A549 (cell line): ENCODE data around the gene GGA1. TPM values are rescaled to one million over a fixed set of nuclear protein-coding genes. Genes with fewer than 3 reads are reported as not detected.

Experiments
- ATAC-seq, 2 experiments: fragments of 200-7000 bp in 1 of 2; fragments of >200 bp in 1 of 2; cut with Nextera tagmentation in 1 of 2; cut with Tn5 transposase in 1 of 2; 3 replicates each; pipeline versions ENCODE4 v1.8.0 to v1.9.1; 2018 to 2020; ENCODE audit warnings: mild to moderate bottlenecking in 1 of 2, moderate library complexity in 1 of 2
- CTCF ChIA-PET: fragments of 300-600 bp; sonication (Branson Sonifier 250); formaldehyde crosslinking; extraction: SDS; loops from one replicate; lab custom pipeline; 2021; ENCODE audit warnings: antibody characterized with exemption, inconsistent platforms; lab: Yijun Ruan, JAX
- POLR2A ChIA-PET: fragments of 350-600 bp; formaldehyde crosslinking; extraction: SDS; loops from one replicate; lab custom pipeline; 2021; ENCODE audit warnings: antibody characterized with exemption, inconsistent platforms; lab: Yijun Ruan, JAX
- DNase-seq, 2 experiments: peaks; one replicate each; pipeline versions ENCODE4 v3.0.0 to v3.0.0-alpha.2; 2011 to 2016; ENCODE audit warnings: low read depth in 1 of 2, low spot score in 1 of 2
- FAIRE-seq: peaks from 2 replicates; lab custom pipeline; 2011; peaks lifted over from hg19 to GRCh38; lab: Jason Lieb, UNC
- H3K27ac ChIP-seq, 2 experiments: fragments of >200 bp; sonication (Bioruptor Twin); formaldehyde crosslinking; 3 replicates each; pipeline ENCODE4 v1.5.1; 2016 to 2017
- H3K4me1 ChIP-seq: fragments of >200 bp; sonication (Bioruptor Twin); formaldehyde crosslinking; 3 replicates; pipeline ENCODE4 v1.6.1; 2016
- H3K4me2 ChIP-seq: fragments of >200 bp; sonication (Bioruptor Twin); formaldehyde crosslinking; 3 replicates; pipeline ENCODE4 v1.6.1; 2016
- H3K4me3 ChIP-seq: fragments of >200 bp; sonication (Bioruptor Twin); formaldehyde crosslinking; 3 replicates; pipeline ENCODE4 v1.5.1; 2016
- H3K9me3 ChIP-seq: fragments of >200 bp; sonication (Bioruptor Twin); formaldehyde crosslinking; 3 replicates; pipeline ENCODE4 v1.6.1; 2016
- BHLHE40 ChIP-seq: IDR thresholded peaks from 2 replicates; pipeline ENCODE4 v1.6.1; 2012; ENCODE audit warnings: low read depth, low read length, inconsistent platforms
- CBX2 ChIP-seq: fragments of 200-600 bp; sonication (generic); IDR thresholded peaks from 2 replicates; pipeline ENCODE4 v1.6.1; 2016; ENCODE audit warnings: low read depth, mild to moderate bottlenecking, borderline replicate concordance
- CEBPB ChIP-seq, 2 experiments: fragments of >200 bp in 1 of 2; sonication (Bioruptor Twin) in 1 of 2; formaldehyde crosslinking in 1 of 2; IDR thresholded peaks; 2 replicates each; pipeline ENCODE4 v1.6.1; 2012 to 2016
- EHMT2 ChIP-seq: fragments of 200-600 bp; sonication (generic); IDR thresholded peaks from 2 replicates; pipeline ENCODE4 v1.6.1; 2016; ENCODE audit warnings: antibody characterized with exemption, low read depth, mild to moderate bottlenecking, moderate library complexity
- EP300 ChIP-seq, 2 experiments: fragments of >200 bp; sonication (Bioruptor Twin); formaldehyde crosslinking; IDR thresholded peaks; 2 replicates in 1 of 2; 3 replicates in 1 of 2; pipeline ENCODE4 v1.6.1; 2016 to 2017
- ESRRA ChIP-seq: fragments of 150-350 bp; IDR thresholded peaks from 2 replicates; pipeline ENCODE4 v1.6.1; 2014; ENCODE audit warnings: mild to moderate bottlenecking, low read length, borderline replicate concordance
- FOSL2 ChIP-seq, 2 experiments: fragments of 450-650 bp in 1 of 2; fragments of >200 bp in 1 of 2; sonication (Bioruptor Twin) in 1 of 2; formaldehyde crosslinking; IDR thresholded peaks; 2 replicates each; pipeline versions ENCODE4 v1.5.0 to v1.6.1; 2016 to 2020; ENCODE audit warnings: mild to moderate bottlenecking in 1 of 2, moderate library complexity in 1 of 2
- GATA3 ChIP-seq: IDR thresholded peaks from 2 replicates; pipeline ENCODE4 v1.6.1; 2012; ENCODE audit warnings: borderline replicate concordance
- HDAC2 ChIP-seq: fragments of 200-600 bp; sonication (generic); IDR thresholded peaks from 2 replicates; pipeline ENCODE4 v1.6.1; 2016
- HEYL ChIP-seq: fragments of 250-450 bp; sonication (Bioruptor Pico); IDR thresholded peaks from 2 replicates; pipeline ENCODE4 v1.8.0; 2021; ENCODE audit warnings: mild to moderate bottlenecking, moderate library complexity
- HOXB13 ChIP-seq: fragments of 250-450 bp; sonication (Bioruptor Pico); IDR thresholded peaks from 2 replicates; pipeline ENCODE4 v1.5.0; 2020; ENCODE audit warnings: low read depth, mild to moderate bottlenecking, moderate library complexity
- HOXB5 ChIP-seq: fragments of 250-450 bp; sonication (Bioruptor Pico); IDR thresholded peaks from 2 replicates; pipeline ENCODE4 v1.5.0; 2020; ENCODE audit warnings: mild to moderate bottlenecking, moderate library complexity
- JUN ChIP-seq, 2 experiments: fragments of >200 bp; sonication (Bioruptor Twin); formaldehyde crosslinking; IDR thresholded peaks; 2 replicates in 1 of 2; 3 replicates in 1 of 2; pipeline ENCODE4 v1.6.1; 2016 to 2017
- JUNB ChIP-seq: fragments of >200 bp; sonication (Bioruptor Twin); formaldehyde crosslinking; IDR thresholded peaks from 2 replicates; pipeline ENCODE4 v1.6.1; 2016
- KDM1A ChIP-seq: fragments of 200-600 bp; sonication (generic); IDR thresholded peaks from 2 replicates; pipeline ENCODE4 v1.6.1; 2016; ENCODE audit warnings: low read depth, mild to moderate bottlenecking
- MAZ ChIP-seq: fragments of 150-350 bp; IDR thresholded peaks from 2 replicates; pipeline ENCODE4 v1.6.1; 2014; ENCODE audit warnings: antibody characterized with exemption, low read depth, low read length, borderline replicate concordance
- MYC ChIP-seq: IDR thresholded peaks from 2 replicates; pipeline ENCODE4 v1.6.1; 2012; ENCODE audit warnings: mild to moderate bottlenecking, inconsistent platforms, low read length, improper control_type of control experiment, borderline replicate concordance
- NR3C1 ChIP-seq: fragments of >200 bp; sonication (Bioruptor Twin); formaldehyde crosslinking; IDR thresholded peaks from 3 replicates; pipeline ENCODE4 v1.6.1; 2017
- PHF8 ChIP-seq: fragments of 200-600 bp; sonication (generic); IDR thresholded peaks from 2 replicates; pipeline ENCODE4 v1.6.1; 2016; ENCODE audit warnings: low read depth, mild to moderate bottlenecking, antibody characterized with exemption, moderate library complexity, borderline replicate concordance
- POLR2A ChIP-seq: IDR thresholded peaks from 2 replicates; pipeline ENCODE4 v1.6.1; 2012; ENCODE audit warnings: mild to moderate bottlenecking, low read length
- POLR2AphosphoS2 ChIP-seq: conservative IDR thresholded peaks from 2 replicates; pipeline ENCODE4 v1.6.1; 2012; ENCODE audit warnings: low read length, improper control_type of control experiment, inconsistent platforms
- RCOR1 ChIP-seq: fragments of 150-350 bp; IDR thresholded peaks from 2 replicates; pipeline ENCODE4 v1.6.1; 2014; ENCODE audit warnings: antibody characterized with exemption, low read length, low read depth
- RNF2 ChIP-seq: fragments of 200-600 bp; sonication (generic); IDR thresholded peaks from 2 replicates; pipeline ENCODE4 v1.6.1; 2016; ENCODE audit warnings: low read depth, mild to moderate bottlenecking, antibody characterized with exemption, moderate library complexity, borderline replicate concordance
- SMC3 ChIP-seq: fragments of >200 bp; sonication (Bioruptor Twin); formaldehyde crosslinking; IDR thresholded peaks from 3 replicates; pipeline ENCODE4 v1.6.1; 2018; ENCODE audit warnings: inconsistent platforms
- SREBF2 ChIP-seq: fragments of 450-650 bp; IDR thresholded peaks from 2 replicates; pipeline ENCODE4 v1.6.1; 2014; ENCODE audit warnings: mild to moderate bottlenecking, moderate library complexity
- TP53 ChIP-seq: fragments of 250-450 bp; sonication (Bioruptor Pico); IDR thresholded peaks from 2 replicates; pipeline ENCODE4 v1.5.0; 2021; ENCODE audit warnings: mild to moderate bottlenecking, moderate library complexity
- ZC3H11A ChIP-seq: fragments of 450-650 bp; IDR thresholded peaks from 2 replicates; pipeline ENCODE4 v1.6.1; 2014; ENCODE audit warnings: antibody characterized with exemption, mild to moderate bottlenecking
- ZFP36 ChIP-seq: fragments of 450-650 bp; IDR thresholded peaks from 2 replicates; pipeline ENCODE4 v1.6.1; 2014; ENCODE audit warnings: borderline replicate concordance; ENCODE audit not compliant: partially characterized antibody
- ZNF302 ChIP-seq: fragments of 250-450 bp; sonication (Bioruptor Pico); IDR thresholded peaks from 2 replicates; pipeline ENCODE4 v1.9.0; 2021; ENCODE audit warnings: inconsistent platforms, mild to moderate bottlenecking, moderate library complexity
- ZSCAN20 ChIP-seq: fragments of 250-450 bp; sonication (Bioruptor Pico); IDR thresholded peaks from 2 replicates; pipeline ENCODE4 v1.8.0; 2022; ENCODE audit warnings: mild to moderate bottlenecking, moderate library complexity
- WGBS: methylation state at CpG from one replicate; pipeline ENCODE4 v1.1.6; 2017; ENCODE audit errors: missing lambda C conversion rate; 5-methylcytosine and 5-hydroxymethylcytosine counted together
- polyA plus RNA-seq, 4 experiments: library from polyadenylated mRNA; depleted of rRNA in 3 of 4; stranded (reverse); fragments of >200 nt; fragmentation: RNase III in 1 of 4; extraction: RNeasy Plus Mini Kit Qiagen cat#74134 plus additional on column Dnase treatment in 1 of 4; gene quantifications; 2 replicates in 3 of 4; 3 replicates in 1 of 4; pipeline ENCODE4 v1.2.3, GENCODE V29; 2011 to 2017
- TF ChIP-seq, protein P1 (sequence below): IDR thresholded peaks from 2 replicates; pipeline ENCODE4 v1.6.1; 2012; ENCODE audit warnings: low read depth, borderline replicate concordance
- TF ChIP-seq, protein P2 (sequence below): fragments of 150-350 bp; IDR thresholded peaks from 2 replicates; pipeline ENCODE4 v1.6.1; 2014; ENCODE audit warnings: low read depth, mild to moderate bottlenecking, low read length
- TF ChIP-seq, protein P3 (sequence below): fragments of 250-450 bp; sonication (Bioruptor Pico); IDR thresholded peaks from 2 replicates; pipeline ENCODE4 v1.5.0; 2021; ENCODE audit warnings: mild to moderate bottlenecking, moderate library complexity, borderline replicate concordance
- TF ChIP-seq, protein P4 (sequence below): fragments of >200 bp; sonication (Bioruptor Twin); formaldehyde crosslinking; IDR thresholded peaks from 2 replicates; pipeline ENCODE4 v1.6.1; 2016
- TF ChIP-seq, protein P5 (sequence below): fragments of >200 bp; sonication (Bioruptor Twin); formaldehyde crosslinking; IDR thresholded peaks from 3 replicates; pipeline ENCODE4 v1.6.1; 2016
- TF ChIP-seq, protein P6 (sequence below): IDR thresholded peaks from 2 replicates; pipeline ENCODE4 v1.6.1; 2012

Gene GGA1
- polyA plus RNA-seq, 2 of the 4 experiments (the other 2 are of a cell fraction) = 22.0 to 26.1 TPM

DNA sequence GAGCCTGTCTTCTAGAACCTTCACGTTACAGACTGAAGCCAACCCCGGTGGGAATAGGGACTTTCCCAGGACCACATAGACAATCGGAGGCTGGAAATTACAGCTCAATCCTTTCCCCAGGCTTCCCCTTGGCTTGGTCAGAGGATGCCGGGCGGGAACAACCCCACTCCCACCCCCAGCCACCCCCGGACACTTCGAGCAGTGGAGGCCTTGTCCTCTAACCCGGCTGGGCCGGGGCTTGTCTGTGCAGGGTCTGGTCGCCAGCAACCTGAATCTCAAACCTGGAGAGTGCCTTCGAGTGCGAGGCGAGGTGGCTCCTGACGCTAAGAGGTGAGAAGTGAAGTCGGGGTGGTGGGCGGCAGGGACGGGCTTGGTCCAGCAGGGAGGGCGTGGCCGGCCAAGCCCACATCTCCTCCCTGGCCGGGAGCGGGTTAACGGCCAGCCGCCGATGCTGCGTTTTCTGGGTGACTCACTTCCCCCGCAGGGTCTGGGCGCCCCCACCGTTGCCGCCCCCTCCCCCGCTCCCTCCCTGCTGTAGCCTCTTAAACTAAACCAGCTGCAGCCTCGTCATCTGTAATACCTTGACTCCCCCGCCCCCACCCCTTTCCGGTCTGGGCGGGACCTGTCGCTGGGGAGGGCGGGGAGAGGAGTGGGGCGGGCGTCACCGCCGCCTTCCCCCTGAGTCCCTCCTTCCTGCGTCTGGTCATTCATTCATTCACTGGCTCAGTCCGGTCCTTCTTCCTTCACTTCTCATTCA, 68.3 kb downstream of the GGA1 start:
- peak in 1 of 2 experiments; percentile 83 for DNase-seq
- peak; percentile 47 to 51 for ATAC-seq
- ChIA-PET CTCF (interaction anchor here (1.1 to 15.2 kb wide), 3 partner anchors 9 to 138 kb away, joined by 4 to 152 read pairs (median 5); partner anchors contain the start of gene NOL12), POLR2A (interaction anchor here (0.6 to 3.1 kb wide), 2 partner anchors 9 to 19 kb away, joined by 4 to 31 read pairs; partner anchors contain the start of gene PDXP)
- Histone ChIP-seq H3K4me2 (peak overlapping the region; percentile 100), H3K4me1 (peaks cover 33% of the 10 kb centered on the region), H3K27ac (peak overlapping the region; percentile 93 to 97), H3K9me3 (no peaks in the 10 kb centered on the region), H3K4me3 (peak overlapping the region; percentile 64)
- 2% methylated on average over 21 of the region's 42 CpGs for WGBS
- FAIRE-seq = no peak
- TF ChIP-seq SMC3 = no peak
- no peak for TF ChIP-seq ZFP36
- TF ChIP-seq, protein P1, sequence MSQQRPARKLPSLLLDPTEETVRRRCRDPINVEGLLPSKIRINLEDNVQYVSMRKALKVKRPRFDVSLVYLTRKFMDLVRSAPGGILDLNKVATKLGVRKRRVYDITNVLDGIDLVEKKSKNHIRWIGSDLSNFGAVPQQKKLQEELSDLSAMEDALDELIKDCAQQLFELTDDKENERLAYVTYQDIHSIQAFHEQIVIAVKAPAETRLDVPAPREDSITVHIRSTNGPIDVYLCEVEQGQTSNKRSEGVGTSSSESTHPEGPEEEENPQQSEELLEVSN = peak; percentile 53
- TF ChIP-seq, protein P2, sequence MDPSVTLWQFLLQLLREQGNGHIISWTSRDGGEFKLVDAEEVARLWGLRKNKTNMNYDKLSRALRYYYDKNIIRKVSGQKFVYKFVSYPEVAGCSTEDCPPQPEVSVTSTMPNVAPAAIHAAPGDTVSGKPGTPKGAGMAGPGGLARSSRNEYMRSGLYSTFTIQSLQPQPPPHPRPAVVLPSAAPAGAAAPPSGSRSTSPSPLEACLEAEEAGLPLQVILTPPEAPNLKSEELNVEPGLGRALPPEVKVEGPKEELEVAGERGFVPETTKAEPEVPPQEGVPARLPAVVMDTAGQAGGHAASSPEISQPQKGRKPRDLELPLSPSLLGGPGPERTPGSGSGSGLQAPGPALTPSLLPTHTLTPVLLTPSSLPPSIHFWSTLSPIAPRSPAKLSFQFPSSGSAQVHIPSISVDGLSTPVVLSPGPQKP = no peak
- TF ChIP-seq JUNB = no peak
- no peak for TF ChIP-seq EP300 (IDR thresholded peaks at IDR 0.05)
- no peak for TF ChIP-seq RCOR1
- peak; percentile 29; the same call in 1 of the 2 replicates for TF ChIP-seq POLR2A
- no peak for TF ChIP-seq MYC
- no peak for TF ChIP-seq HDAC2
- TF ChIP-seq JUN (IDR thresholded peaks at IDR 0.05) = peak in 1 of 2 experiments; percentile 42; a peak in 1 of 5 replicates
- no peak for TF ChIP-seq CBX2
- TF ChIP-seq, protein P3, sequence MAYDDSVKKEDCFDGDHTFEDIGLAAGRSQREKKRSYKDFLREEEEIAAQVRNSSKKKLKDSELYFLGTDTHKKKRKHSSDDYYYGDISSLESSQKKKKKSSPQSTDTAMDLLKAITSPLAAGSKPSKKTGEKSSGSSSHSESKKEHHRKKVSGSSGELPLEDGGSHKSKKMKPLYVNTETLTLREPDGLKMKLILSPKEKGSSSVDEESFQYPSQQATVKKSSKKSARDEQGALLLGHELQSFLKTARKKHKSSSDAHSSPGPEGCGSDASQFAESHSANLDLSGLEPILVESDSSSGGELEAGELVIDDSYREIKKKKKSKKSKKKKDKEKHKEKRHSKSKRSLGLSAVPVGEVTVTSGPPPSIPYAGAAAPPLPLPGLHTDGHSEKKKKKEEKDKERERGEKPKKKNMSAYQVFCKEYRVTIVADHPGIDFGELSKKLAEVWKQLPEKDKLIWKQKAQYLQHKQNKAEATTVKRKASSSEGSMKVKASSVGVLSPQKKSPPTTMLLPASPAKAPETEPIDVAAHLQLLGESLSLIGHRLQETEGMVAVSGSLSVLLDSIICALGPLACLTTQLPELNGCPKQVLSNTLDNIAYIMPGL = no peak
- no peak for TF ChIP-seq HOXB5 (CRISPR knock-in tag)
- TF ChIP-seq PHF8 = no peak
- TF ChIP-seq ZNF302 (CRISPR knock-in tag) = no peak
- TF ChIP-seq RNF2 = no peak
- TF ChIP-seq, protein P4, sequence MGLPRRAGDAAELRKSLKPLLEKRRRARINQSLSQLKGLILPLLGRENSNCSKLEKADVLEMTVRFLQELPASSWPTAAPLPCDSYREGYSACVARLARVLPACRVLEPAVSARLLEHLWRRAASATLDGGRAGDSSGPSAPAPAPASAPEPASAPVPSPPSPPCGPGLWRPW = no peak
- TF ChIP-seq GATA3 = 0 out of 2 replicates have a peak, but pooled peaks have one; percentile 22
- TF ChIP-seq ZSCAN20 (CRISPR knock-in tag) = no peak
- no peak for TF ChIP-seq HEYL (CRISPR knock-in tag)
- TF ChIP-seq BHLHE40 = no peak
- no peak for TF ChIP-seq HOXB13 (CRISPR knock-in tag)
- no peak for TF ChIP-seq KDM1A
- TF ChIP-seq, protein P5, sequence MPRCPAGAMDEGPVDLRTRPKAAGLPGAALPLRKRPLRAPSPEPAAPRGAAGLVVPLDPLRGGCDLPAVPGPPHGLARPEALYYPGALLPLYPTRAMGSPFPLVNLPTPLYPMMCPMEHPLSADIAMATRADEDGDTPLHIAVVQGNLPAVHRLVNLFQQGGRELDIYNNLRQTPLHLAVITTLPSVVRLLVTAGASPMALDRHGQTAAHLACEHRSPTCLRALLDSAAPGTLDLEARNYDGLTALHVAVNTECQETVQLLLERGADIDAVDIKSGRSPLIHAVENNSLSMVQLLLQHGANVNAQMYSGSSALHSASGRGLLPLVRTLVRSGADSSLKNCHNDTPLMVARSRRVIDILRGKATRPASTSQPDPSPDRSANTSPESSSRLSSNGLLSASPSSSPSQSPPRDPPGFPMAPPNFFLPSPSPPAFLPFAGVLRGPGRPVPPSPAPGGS = peak; percentile 31; the same call in 1 of the 3 replicates
- no peak for TF ChIP-seq EHMT2
- no peak for TF ChIP-seq MAZ
- TF ChIP-seq POLR2AphosphoS2 = no peak
- TF ChIP-seq TP53 (CRISPR knock-in tag) = no peak
- TF ChIP-seq NR3C1 = no peak
- TF ChIP-seq CEBPB (IDR thresholded peaks at IDR 0.05) = no peak
- TF ChIP-seq ZC3H11A = no peak
- TF ChIP-seq FOSL2 (IDR thresholded peaks at IDR 0.05) = no peak; the same call in 1 of the 2 replicates
- TF ChIP-seq FOSL2 (CRISPR knock-in tag; IDR thresholded peaks at IDR 0.05) = peak; percentile 60
- TF ChIP-seq, protein P6, sequence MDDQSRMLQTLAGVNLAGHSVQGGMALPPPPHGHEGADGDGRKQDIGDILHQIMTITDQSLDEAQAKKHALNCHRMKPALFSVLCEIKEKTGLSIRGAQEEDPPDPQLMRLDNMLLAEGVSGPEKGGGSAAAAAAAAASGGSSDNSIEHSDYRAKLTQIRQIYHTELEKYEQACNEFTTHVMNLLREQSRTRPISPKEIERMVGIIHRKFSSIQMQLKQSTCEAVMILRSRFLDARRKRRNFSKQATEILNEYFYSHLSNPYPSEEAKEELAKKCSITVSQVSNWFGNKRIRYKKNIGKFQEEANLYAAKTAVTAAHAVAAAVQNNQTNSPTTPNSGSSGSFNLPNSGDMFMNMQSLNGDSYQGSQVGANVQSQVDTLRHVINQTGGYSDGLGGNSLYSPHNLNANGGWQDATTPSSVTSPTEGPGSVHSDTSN = no peak
- TF ChIP-seq SREBF2 = no peak
- TF ChIP-seq ESRRA = no peak
